8988T (cell line): ENCODE results near the gene RHBG.

ENCODE experiments used
- DNase-seq: peaks from one replicate; pipeline ENCODE4 v3.0.0; 2011

The RHBG gene

DNA sequence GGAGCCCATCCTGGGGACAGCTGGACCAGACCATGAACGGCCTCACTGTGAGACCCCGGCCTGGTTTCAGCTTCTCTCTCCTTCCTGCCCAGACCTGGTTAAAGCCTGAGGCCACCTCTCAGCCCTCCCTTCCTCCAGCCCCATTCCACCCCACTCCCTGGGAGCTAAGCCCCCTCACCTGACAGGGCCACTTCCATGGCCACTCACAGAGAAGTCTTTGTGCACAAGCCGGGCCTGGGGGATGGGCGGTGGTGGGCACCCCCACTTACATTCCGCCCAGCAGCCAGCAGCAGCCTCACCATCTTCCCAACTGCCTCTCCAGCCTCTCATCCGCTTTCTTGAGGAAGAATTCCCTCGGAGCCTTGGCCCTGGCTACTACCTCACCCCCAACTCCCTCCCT lies 40.4 kb downstream of the RHBG start:
- DNase-seq: no peak

GRCh38 chr1:156410238-156410637 lies 41.2 kb downstream of the RHBG start:
- DNase-seq: no peak

DNA sequence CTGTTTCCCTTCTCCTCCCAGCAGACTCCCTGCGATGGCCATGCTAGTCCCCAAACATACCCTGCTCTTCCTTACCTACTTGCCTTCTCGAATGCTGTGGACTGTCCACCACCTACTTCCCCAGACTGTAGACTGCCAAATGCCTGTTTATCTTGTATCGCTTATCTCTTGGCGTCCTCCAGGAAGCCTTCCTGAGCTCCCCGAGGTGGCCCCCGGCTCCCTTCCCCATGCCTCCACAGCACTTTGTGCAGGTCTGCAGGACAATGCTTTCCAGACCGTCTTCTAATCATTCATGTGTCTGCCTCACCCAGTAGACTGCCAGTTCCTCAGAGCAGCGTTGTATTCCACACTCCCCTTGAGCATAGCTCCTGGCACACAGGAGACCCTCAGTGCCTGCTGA lies 41.7 kb downstream of the RHBG start:
- DNase-seq: no peak

DNA sequence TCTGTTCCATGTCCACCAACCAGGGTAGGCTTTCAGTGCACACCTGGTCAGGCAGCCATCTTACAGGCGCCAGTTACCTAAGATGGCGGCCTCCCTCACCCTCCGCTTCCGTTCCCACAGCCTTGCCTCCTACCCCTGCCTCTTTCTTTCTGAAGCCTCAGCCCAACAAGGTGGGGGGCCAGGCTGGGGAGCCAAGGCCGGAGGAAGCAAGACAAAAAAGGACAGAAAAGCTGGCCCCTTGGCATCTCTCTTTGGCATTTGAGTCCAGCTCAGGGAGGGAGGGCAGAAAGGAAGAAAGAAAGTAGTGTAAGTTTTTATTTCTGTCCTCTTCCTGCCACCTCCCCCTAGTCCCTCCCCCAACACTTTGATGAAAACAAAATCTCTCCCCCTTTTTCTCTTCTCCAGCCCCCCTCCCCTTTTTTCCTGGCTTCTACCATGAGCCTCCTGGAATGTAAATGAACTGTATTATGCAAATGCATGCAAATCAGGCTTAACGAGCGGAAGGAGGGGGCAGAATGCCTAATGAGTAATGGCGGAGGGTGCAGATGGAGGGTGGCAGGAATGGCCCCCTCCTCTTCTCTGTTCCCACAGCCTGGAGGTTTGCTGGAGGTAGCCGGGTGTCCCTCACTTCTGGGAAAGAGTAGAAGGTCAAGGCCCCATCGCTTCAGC lies 43.8 kb downstream of the RHBG start:
- no peak for DNase-seq

- no peak for DNase-seq
Measured at GRCh38 chr1:156413391-156414246, 44.6 kb downstream of the RHBG start.

- DNase-seq: no peak
Measured at GRCh38 chr1:156414461-156415064, 45.6 kb downstream of the RHBG start.

GRCh38 chr1:156416993-156417392 lies 48.0 kb downstream of the RHBG start:
- no peak for DNase-seq

- no peak for DNase-seq
Measured at GRCh38 chr1:156417401-156418020, 48.5 kb downstream of the RHBG start.

DNA sequence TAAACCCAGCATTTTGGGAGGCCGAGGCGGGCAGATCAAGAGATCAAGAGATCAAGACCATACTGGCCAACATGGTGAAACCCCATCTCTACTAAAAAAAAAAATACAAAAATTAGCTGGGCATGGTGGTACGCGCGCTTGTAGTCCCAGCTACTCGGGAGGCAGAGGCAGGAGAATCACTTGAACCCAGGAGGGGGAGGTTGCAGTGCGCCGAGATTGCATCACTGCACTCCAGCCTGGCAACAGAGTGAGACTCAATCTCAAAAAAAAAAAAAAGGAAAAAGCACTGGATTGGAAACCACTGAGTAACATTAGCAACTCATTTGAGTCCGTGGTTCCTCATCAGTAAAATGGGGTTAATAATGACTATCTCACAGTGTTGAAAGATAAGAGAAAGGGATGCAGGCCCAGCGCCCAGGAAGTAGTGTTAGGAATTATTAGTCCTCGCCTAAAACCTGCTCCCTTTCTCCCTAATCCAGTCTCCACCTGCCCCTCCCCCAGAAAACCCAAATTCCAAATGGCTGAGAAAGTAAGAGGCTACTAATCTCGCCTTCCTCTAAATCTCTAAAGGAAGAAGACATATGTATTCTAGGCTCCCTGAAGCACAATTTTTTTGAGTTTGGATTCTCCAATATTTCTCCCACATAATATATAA lies 49.5 kb downstream of the RHBG start:
- DNase-seq: no peak

DNA sequence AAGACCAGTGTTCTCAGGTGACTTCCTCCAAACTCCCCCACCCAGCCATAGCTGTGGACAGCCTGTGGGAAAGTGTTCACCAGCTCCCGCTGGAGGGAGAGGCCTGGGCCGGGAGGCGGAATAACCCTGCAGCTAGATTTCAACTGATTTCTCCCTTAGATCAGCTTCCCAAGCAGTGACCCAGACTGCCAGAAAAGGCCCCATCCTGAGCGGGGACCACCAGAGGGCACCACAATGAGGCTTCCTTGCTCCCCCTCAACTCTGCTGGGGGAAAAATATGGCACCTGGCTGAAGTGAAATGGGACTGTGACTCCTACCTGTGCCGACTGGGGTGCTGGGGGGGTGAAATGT lies 50.8 kb downstream of the RHBG start:
- peak; percentile 67 for DNase-seq

DNA sequence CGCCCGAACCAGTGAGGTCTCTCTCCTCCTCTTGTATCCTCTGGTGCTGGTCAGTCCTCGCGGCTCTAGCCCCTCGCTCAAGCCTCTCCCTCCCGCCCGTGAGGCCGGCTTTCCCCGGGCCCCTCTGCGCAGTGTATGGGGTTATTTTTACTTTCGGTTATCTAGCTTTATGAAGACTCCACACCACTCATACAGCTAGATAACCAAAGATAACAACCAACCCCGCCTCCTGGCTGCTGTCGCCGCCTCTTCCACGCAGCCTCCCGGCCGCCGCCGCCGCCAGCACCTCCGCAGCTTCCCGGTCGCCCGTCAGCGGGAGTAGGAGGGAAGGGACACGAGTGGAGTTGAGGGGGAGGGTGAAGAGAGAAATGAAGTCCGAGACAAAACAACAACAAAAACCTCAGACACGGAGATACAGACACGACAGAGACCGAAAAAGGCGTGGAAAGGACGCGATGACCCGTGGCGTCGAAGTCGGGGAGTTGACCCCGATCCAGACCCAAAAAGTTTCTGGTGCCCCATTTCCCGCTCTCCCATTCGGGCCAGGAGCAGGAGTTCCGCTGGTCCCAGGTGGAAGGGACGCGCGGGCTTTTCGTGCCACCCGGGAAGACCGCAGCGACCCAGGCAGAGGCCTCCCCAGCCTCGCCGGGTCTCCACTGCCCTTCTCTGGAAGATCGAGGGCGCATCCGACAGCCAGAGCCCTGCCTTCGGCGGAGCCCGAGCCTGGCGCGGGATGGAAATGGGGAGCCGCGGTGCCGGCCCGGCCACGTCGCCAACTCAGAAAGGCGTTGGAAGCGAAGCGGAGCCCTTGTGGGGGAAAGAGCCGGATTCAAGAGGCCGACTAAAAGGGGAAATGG lies 51.4 kb downstream of the RHBG start:
- DNase-seq: no peak

- peak; percentile 77 for DNase-seq
Measured at GRCh38 chr1:156421062-156421938, 52.3 kb downstream of the RHBG start.

DNA sequence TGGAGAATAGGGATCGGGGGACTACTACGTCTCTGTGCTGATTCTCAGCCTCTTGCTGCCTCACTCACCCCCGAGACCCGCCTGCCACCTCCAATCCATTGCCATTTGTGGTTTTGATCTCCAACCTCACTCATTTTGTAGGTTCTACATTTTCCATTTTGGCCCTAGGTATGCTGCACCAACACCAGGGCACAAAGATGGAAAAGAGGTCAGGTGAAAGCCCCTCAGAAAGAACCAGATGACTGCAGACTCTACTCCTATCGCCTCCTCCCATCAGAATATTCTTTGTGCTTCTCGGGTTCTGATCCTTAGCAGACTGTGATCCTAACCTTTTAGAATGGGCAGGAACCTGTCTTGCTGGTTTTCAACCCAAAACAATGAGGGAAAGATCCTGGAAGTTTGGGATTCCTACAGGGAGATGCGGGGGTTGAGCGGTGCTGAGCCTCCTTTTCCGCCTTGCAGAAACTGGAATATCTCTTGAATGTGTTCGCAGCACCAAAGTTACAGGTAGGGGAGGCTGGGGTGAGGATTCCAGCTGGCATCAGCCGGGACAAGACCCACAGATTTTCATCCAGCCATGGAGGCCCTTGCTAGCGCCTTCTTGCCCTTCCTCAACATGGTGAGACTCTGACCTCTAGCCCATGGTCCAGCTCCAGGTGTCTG lies 53.1 kb downstream of the RHBG start:
- DNase-seq: no peak

- no peak for DNase-seq
Measured at GRCh38 chr1:156422602-156423091, 53.6 kb downstream of the RHBG start.

DNA sequence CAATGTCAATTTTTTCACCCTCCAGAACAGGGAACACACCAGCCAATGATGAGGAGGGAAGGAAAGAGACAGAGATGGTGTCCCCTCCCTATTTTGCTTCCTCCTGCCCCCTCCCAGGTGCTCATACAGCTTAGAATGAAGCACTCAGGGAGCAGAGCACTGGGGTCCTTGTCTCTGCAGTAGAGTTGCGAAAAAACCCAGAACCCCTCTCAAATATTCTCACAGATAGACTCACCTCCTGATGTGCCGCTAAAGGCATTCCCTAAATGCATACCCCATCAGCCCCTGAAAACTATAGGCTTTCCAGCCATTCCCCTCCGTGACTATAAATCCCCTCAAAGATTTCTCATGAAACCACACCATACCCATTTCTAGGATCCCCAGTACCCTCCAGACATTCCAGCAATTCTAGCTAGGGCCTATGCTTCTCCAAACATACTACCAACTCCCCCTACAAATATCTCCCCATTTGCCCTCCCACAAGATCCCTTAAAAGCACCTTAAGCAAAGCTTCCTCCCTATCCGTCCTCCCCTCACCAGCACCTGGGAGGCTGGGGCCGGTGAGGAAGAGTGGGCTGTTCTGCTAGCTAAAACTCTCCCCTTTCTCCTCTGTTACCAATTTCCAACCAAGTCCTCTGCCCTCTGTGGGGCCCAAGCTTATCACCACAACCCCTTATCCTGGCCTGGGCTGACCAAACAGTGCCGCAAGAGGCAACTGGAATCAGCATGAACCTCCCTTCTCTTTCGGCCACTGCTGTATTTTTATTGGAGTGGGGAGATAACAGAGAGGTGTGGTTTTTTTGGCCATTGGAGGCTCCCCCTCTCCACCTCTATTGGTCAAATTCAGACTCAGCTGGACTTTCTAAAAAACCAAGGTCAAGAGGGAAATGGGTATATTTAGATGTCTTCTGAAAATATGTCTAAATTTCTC lies 54.7 kb downstream of the RHBG start:
- no peak for DNase-seq

GRCh38 chr1:156424806-156425432 lies 55.9 kb downstream of the RHBG start:
- DNase-seq: no peak

- no peak for DNase-seq
Measured at GRCh38 chr1:156425943-156426342, 56.9 kb downstream of the RHBG start.

DNA sequence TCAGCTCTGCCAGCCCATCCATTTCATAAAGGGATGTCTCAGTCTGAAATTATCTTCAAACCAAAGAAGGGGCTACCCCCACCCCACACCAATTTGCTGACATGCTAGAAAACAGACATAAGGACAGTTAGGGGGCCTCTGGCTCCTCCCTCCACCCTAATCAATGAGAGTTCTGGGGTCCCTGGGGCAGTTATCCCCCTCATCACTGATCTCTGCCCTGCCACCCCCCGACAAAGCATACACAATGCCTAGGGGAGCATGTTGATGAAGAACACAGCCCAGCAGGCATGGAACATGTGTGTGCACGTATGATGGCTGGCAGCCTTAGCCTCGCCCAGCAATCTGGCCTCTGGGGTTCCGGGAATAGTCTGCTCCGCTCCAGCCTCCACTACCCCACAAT lies 58.9 kb downstream of the RHBG start:
- no peak for DNase-seq
